ENCODE data around the gene ELANE. TPM values are rescaled to one million over a fixed set of nuclear protein-coding genes. Genes with fewer than 3 reads are reported as not detected.

Gene ELANE
- total and polyA plus RNA-seq, 2 donors (not counting 1 experiment from before 2014, with no cell fraction given) = 0.48 to 0.66 TPM

DNA sequence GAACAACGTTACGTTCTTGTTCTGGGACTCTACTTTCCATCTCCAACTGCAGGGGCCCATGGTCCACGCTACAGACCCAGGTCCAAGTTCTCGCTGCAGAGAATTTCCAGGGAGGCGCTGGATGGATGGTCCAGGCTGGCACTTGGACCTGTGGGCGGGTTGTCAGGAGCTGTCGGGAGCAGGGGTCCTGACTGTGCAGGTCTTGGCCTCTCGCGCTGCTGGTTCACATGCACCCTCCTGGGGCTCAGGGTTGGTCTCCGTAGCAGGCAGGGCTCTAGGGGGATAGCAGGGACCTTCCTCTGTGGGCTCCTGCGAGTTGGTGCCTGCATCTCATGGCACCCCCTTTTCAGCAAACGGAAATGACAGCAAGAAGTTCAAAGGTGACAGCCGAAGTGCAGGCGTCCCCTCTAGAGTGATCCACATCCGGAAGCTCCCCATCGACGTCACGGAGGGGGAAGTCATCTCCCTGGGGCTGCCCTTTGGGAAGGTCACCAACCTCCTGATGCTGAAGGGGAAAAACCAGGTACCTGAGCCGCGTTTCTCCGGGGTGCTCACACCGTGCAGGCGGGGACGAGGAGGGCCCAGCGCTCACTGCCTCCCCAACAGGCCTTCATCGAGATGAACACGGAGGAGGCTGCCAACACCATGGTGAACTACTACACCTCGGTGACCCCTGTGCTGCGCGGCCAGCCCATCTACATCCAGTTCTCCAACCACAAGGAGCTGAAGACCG, 48.3 kb upstream of the ELANE start:
- Histone ChIP-seq H3K27ac (ENCODE audit: insufficient read depth, low read length) (peak overlapping the region; percentile 60), H2AFZ (ENCODE audit: low read length) (no peak overlapping the region), H3K9me3 (ENCODE audit: control insufficient read depth, insufficient read depth, low read depth, low read length) (no peaks in the 10 kb centered on the region), H3K27me3 (ENCODE audit: control insufficient read depth, insufficient read depth, low read length) (no peaks in the 10 kb centered on the region), H3K4me3 (replicated peaks in 1 of 4; ENCODE audit: control extremely low read depth in 1 of 4, insufficient read depth in 1 of 4, low read depth in 3 of 4, low read length in 4 of 4) (no peak overlapping the region), H3K4me1 (ENCODE audit: control insufficient read depth, extremely low read depth, insufficient read depth, low read length) (peaks cover 23% of the 10 kb centered on the region), H3K4me2 (ENCODE audit: extremely low read depth, insufficient read depth, low read length) (no peak overlapping the region), H3K9ac (ENCODE audit: insufficient read depth, low read length) (no peak overlapping the region), H3K79me2 (ENCODE audit: control insufficient read depth, insufficient read depth, low read length) (peaks cover 99% of the 10 kb centered on the region), H3K36me3 (ENCODE audit: control insufficient read depth, insufficient read depth, low read length) (peaks cover 56% of the 10 kb centered on the region), H4K20me1 (ENCODE audit: control insufficient read depth, extremely low read depth, insufficient read depth, low read length) (peaks cover 8% of the 10 kb centered on the region)
- TF ChIP-seq CTCF (conservative IDR thresholded peaks at IDR 0.05 in 1 of 2, IDR thresholded peaks at IDR 0.05 in 1 of 2; ENCODE audit: low read depth in 1 of 2, low read length in 2 of 2) (no peak), EZH2 (IDR thresholded peaks at IDR 0.05; ENCODE audit: low read length, missing control alignments) (no peak)
- no peak for DNase-seq (ENCODE audit: low read depth in 2 of 2)

GRCh38 chr19:804419-805165, 47.5 kb upstream of the ELANE start:
- H3K4me3 ChIP-seq (replicated peaks in 1 of 4; ENCODE audit: control extremely low read depth in 1 of 4, insufficient read depth in 1 of 4, low read depth in 3 of 4, low read length in 4 of 4) = no peak overlapping the region
- peaks cover 23% of the 10 kb centered on the region for H3K4me1 ChIP-seq (ENCODE audit: control insufficient read depth, extremely low read depth, insufficient read depth, low read length)
- no peak overlapping the region for H3K9ac ChIP-seq (ENCODE audit: insufficient read depth, low read length)
- H3K27ac ChIP-seq (ENCODE audit: insufficient read depth, low read length) = no peak overlapping the region
- H3K4me2 ChIP-seq (ENCODE audit: extremely low read depth, insufficient read depth, low read length) = no peak overlapping the region
- H3K36me3 ChIP-seq (ENCODE audit: control insufficient read depth, insufficient read depth, low read length) = peaks cover 57% of the 10 kb centered on the region
- H3K27me3 ChIP-seq (ENCODE audit: control insufficient read depth, insufficient read depth, low read length) = no peaks in the 10 kb centered on the region
- no peaks in the 10 kb centered on the region for H3K9me3 ChIP-seq (ENCODE audit: control insufficient read depth, insufficient read depth, low read depth, low read length)
- peaks cover 96% of the 10 kb centered on the region for H3K79me2 ChIP-seq (ENCODE audit: control insufficient read depth, insufficient read depth, low read length)
- H2AFZ ChIP-seq (ENCODE audit: low read length) = no peak overlapping the region
- TF ChIP-seq EZH2 (IDR thresholded peaks at IDR 0.05; ENCODE audit: low read length, missing control alignments) (no peak), CTCF (conservative IDR thresholded peaks at IDR 0.05 in 1 of 2, IDR thresholded peaks at IDR 0.05 in 1 of 2; ENCODE audit: low read depth in 1 of 2, low read length in 2 of 2) (no peak)
- peaks cover 8% of the 10 kb centered on the region for H4K20me1 ChIP-seq (ENCODE audit: control insufficient read depth, extremely low read depth, insufficient read depth, low read length)
- DNase-seq (ENCODE audit: low read depth in 2 of 2) = no peak

- H3K9ac ChIP-seq (ENCODE audit: insufficient read depth, low read length) = no peak overlapping the region
- no peaks in the 10 kb centered on the region for H3K9me3 ChIP-seq (ENCODE audit: control insufficient read depth, insufficient read depth, low read depth, low read length)
- H3K4me3 ChIP-seq (replicated peaks in 1 of 4; ENCODE audit: control extremely low read depth in 1 of 4, insufficient read depth in 1 of 4, low read depth in 3 of 4, low read length in 4 of 4) = no peak overlapping the region
- H3K27ac ChIP-seq (ENCODE audit: insufficient read depth, low read length) = no peak overlapping the region
- H3K27me3 ChIP-seq (ENCODE audit: control insufficient read depth, insufficient read depth, low read length) = no peaks in the 10 kb centered on the region
- no peak for DNase-seq (ENCODE audit: low read depth in 2 of 2)
- H3K4me2 ChIP-seq (ENCODE audit: extremely low read depth, insufficient read depth, low read length) = no peak overlapping the region
- peaks cover 56% of the 10 kb centered on the region for H3K36me3 ChIP-seq (ENCODE audit: control insufficient read depth, insufficient read depth, low read length)
- peaks cover 6% of the 10 kb centered on the region for H4K20me1 ChIP-seq (ENCODE audit: control insufficient read depth, extremely low read depth, insufficient read depth, low read length)
- H3K79me2 ChIP-seq (ENCODE audit: control insufficient read depth, insufficient read depth, low read length) = peaks cover 91% of the 10 kb centered on the region
- H2AFZ ChIP-seq (ENCODE audit: low read length) = no peak overlapping the region
- TF ChIP-seq CTCF (conservative IDR thresholded peaks at IDR 0.05 in 1 of 2, IDR thresholded peaks at IDR 0.05 in 1 of 2; ENCODE audit: low read depth in 1 of 2, low read length in 2 of 2) (no peak), EZH2 (IDR thresholded peaks at IDR 0.05; ENCODE audit: low read length, missing control alignments) (no peak)
- H3K4me1 ChIP-seq (ENCODE audit: control insufficient read depth, extremely low read depth, insufficient read depth, low read length) = peaks cover 21% of the 10 kb centered on the region
These were observed 46.9 kb upstream of the ELANE start for GRCh38 chr19:805166-805551.
